CD4-positive, alpha-beta T cell (primary cell): ENCODE measurements around the gene ATP2B3. TPM values are rescaled to one million over a fixed set of nuclear protein-coding genes. Genes with fewer than 3 reads are reported as not detected.

Experiments
- ATAC-seq: fragments of 200-7000 bp; cut with Tn5 transposase; one replicate; pipeline ENCODE4 v1.10.0; 2022; ENCODE audit warnings: mild to moderate bottlenecking; ENCODE audit not compliant: poor library complexity
- CTCF ChIA-PET: fragments of 350-600 bp; sonication (Branson Sonifier 250); formaldehyde crosslinking; loops from one replicate; lab custom pipeline; 2021; ENCODE audit warnings: antibody characterized with exemption, inconsistent platforms; lab: Charles Lee
- POLR2A ChIA-PET: fragments of 350-600 bp; sonication (Branson Sonifier 250); formaldehyde crosslinking; loops from one replicate; lab custom pipeline; 2021; ENCODE audit warnings: antibody characterized with exemption, inconsistent platforms; lab: Charles Lee
- DNase-seq, 14 experiments: peaks; one replicate each; pipeline ENCODE4 v3.0.0-alpha.2; 2013 to 2020; ENCODE audit warnings: mixed read lengths in 2 of 14
- H3K27ac ChIP-seq, 2 donors: one replicate each; pipeline versions ENCODE4 v1.5.1 to v1.7.0; 2013; ENCODE audit warnings: low read length in 2 of 2, low read depth in 1 of 2, mild to moderate bottlenecking in 1 of 2
- H3K27me3 ChIP-seq, 2 experiments: 1 replicate in 1 of 2; 2 replicates in 1 of 2; pipeline versions ENCODE4 v1.6.1 to v1.7.0; 2013; ENCODE audit warnings: low read length in 2 of 2, control low read depth in 1 of 2, mild to moderate bottlenecking in 1 of 2, moderate library complexity in 1 of 2; ENCODE audit not compliant: insufficient read depth in 2 of 2, control insufficient read depth in 1 of 2
- H3K36me3 ChIP-seq: one replicate; pipeline ENCODE4 v1.6.1; 2013; ENCODE audit warnings: low read length, control low read depth; ENCODE audit not compliant: insufficient read depth
- H3K4me1 ChIP-seq: one replicate; pipeline ENCODE4 v1.6.1; 2013; ENCODE audit warnings: low read length, control low read depth; ENCODE audit not compliant: insufficient read depth
- H3K4me3 ChIP-seq: one replicate; pipeline ENCODE4 v1.5.1; 2013; ENCODE audit warnings: mild to moderate bottlenecking, low read length, moderate library complexity
- H3K9me3 ChIP-seq, 2 experiments: 1 replicate in 1 of 2; 2 replicates in 1 of 2; pipeline versions ENCODE4 v1.6.1 to v1.7.0; 2013; ENCODE audit warnings: low read length in 2 of 2, mild to moderate bottlenecking in 2 of 2, control low read depth in 1 of 2, moderate library complexity in 1 of 2; ENCODE audit not compliant: control insufficient read depth in 1 of 2, insufficient read depth in 1 of 2
- H3K27ac Mint-ChIP-seq: one replicate; pipeline ENCODE4 v1.8.0; 2020; ENCODE audit warnings: mixed read lengths
- H3K27me3 Mint-ChIP-seq: one replicate; pipeline ENCODE4 v1.8.0; 2021; ENCODE audit warnings: mixed read lengths
- H3K36me3 Mint-ChIP-seq: one replicate; pipeline ENCODE4 v1.8.0; 2021; ENCODE audit warnings: low read depth, mixed read lengths
- H3K4me1 Mint-ChIP-seq: one replicate; pipeline ENCODE4 v1.8.0; 2021; ENCODE audit warnings: low read depth, mixed read lengths
- H3K4me3 Mint-ChIP-seq: one replicate; pipeline ENCODE4 v1.8.0; 2020; ENCODE audit warnings: mild to moderate bottlenecking, mixed read lengths
- H3K9me3 Mint-ChIP-seq: one replicate; pipeline ENCODE4 v1.8.0; 2020; ENCODE audit warnings: mixed read lengths
- intact Hi-C, 2 experiments: fragments of 100-400 bp; cut with DNase I in 1 of 2; cut with micrococcal nuclease in 1 of 2; formaldehyde crosslinking; loops; one replicate each; pipeline versions ENCODE4 v1.15.1 to v1.9.0; 2023 to 2025; cut with DNase I, micrococcal nuclease
- total RNA-seq, 174 experiments: library from RNA in 2 of 174; stranded (reverse) in 2 of 174; gene quantifications; one replicate each; pipeline ENCODE4 v1.2.3 and lab custom pipeline; 2021 to 2026
- TF ChIP-seq, protein P1 (sequence below): fragments of 200-600 bp; IDR thresholded peaks from one replicate; pipeline ENCODE4 v1.8.0; 2022; ENCODE audit warnings: antibody characterized with exemption, mild to moderate bottlenecking

Gene ATP2B3
- total RNA-seq, 2 experiments from 2014 or later: not detected

DNA sequence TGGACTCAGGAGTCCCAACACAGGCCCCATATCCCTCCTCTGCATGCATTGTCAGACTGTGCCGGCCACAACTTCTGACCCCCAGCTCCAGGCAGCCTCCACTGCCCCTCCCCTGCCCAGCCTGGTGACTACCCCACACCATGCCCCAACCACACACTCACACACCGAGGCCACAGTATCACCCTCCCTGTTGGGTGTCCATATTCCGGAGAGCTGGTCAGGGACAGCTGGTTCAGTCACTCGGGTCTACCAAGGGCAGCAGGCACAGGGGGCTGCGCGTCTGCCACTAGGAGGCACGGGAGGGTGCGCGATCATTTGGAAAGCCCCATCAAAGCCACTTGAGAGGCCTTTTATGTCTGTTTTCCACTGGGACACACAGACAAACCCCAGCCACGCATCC is 55.2 kb downstream of the ATP2B3 start:
- no peaks in the 10 kb centered on the region for H3K4me1 ChIP-seq
- POLR2A ChIA-PET: no interaction called here
- H3K36me3 ChIP-seq: no peaks in the 10 kb centered on the region
- H3K4me3 ChIP-seq: no peak overlapping the region
- Mint-ChIP-seq H3K27me3 (no peaks in the 10 kb centered on the region), H3K36me3 (no peaks in the 10 kb centered on the region), H3K4me1 (peaks cover 4% of the 10 kb centered on the region), H3K4me3 (no peak overlapping the region), H3K9me3 (no peaks in the 10 kb centered on the region), H3K27ac (no peak overlapping the region)
- no peaks in the 10 kb centered on the region for H3K27me3 ChIP-seq
- no peaks in the 10 kb centered on the region for H3K9me3 ChIP-seq
- DNase-seq (no peak), ATAC-seq (no peak)
- no peak overlapping the region for H3K27ac ChIP-seq
- intact Hi-C loops: loop anchor here in 1 of 2 experiments (5.0 kb wide), 1 partner anchor 55 kb away; no protein-coding TSS in a partner anchor
- CTCF ChIA-PET: no interaction called here
- TF ChIP-seq, protein P1, sequence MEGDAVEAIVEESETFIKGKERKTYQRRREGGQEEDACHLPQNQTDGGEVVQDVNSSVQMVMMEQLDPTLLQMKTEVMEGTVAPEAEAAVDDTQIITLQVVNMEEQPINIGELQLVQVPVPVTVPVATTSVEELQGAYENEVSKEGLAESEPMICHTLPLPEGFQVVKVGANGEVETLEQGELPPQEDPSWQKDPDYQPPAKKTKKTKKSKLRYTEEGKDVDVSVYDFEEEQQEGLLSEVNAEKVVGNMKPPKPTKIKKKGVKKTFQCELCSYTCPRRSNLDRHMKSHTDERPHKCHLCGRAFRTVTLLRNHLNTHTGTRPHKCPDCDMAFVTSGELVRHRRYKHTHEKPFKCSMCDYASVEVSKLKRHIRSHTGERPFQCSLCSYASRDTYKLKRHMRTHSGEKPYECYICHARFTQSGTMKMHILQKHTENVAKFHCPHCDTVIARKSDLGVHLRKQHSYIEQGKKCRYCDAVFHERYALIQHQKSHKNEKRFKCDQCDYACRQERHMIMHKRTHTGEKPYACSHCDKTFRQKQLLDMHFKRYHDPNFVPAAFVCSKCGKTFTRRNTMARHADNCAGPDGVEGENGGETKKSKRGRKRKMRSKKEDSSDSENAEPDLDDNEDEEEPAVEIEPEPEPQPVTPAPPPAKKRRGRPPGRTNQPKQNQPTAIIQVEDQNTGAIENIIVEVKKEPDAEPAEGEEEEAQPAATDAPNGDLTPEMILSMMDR: no peak

- Histone ChIP-seq H3K4me3 (no peak overlapping the region), H3K27me3 (no peaks in the 10 kb centered on the region), H3K27ac (no peak overlapping the region), H3K9me3 (no peaks in the 10 kb centered on the region), H3K4me1 (no peaks in the 10 kb centered on the region), H3K36me3 (no peaks in the 10 kb centered on the region)
- intact Hi-C loops: loop anchor here in 1 of 2 experiments (5.0 kb wide), 1 partner anchor 53 kb away; no protein-coding TSS in a partner anchor
- ATAC-seq (no peak), DNase-seq (peak in 1 of 14 experiments; percentile 17)
- TF ChIP-seq, protein P1: no peak
- H3K4me1 Mint-ChIP-seq: peaks cover 4% of the 10 kb centered on the region
- ChIA-PET CTCF (no interaction called here), POLR2A (no interaction called here)
- no peaks in the 10 kb centered on the region for H3K27me3 Mint-ChIP-seq
- H3K9me3 Mint-ChIP-seq: no peaks in the 10 kb centered on the region
- no peak overlapping the region for H3K4me3 Mint-ChIP-seq
- no peaks in the 10 kb centered on the region for H3K36me3 Mint-ChIP-seq
- H3K27ac Mint-ChIP-seq: no peak overlapping the region
Observed at GRCh38 chrX:153573984-153574383, 56.5 kb downstream of the ATP2B3 start.

DNA sequence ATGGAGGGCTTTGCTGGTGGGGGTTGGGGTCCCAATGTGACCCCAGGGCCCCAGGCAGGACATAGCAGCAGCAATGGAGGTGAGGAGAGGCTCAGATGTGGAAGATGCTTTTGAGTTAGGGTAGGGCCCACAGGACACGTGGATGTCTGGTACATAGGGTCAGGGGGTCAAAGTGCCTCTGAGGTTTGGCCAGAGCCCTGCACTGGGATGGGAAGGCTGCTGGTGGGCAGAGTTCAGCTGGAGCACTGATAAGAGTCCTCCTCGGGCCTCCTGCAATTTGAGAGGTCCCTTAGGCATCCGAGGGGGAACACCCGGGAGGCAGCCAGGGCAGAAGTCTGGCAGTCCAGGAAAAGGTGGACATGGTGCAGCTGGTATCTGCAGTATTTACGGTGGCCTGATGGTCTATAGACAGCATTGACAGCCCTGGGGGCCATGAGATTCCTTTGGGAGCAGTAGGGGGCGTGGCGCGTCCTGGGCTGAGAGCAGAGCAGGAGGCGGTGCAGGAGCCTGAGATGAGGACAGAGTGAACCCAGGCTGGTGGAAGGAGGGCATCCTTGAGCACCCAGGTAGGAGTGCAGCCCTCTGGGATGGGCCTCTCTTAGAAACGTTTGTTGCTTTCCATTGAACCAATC is 58.9 kb downstream of the ATP2B3 start:
- H3K36me3 Mint-ChIP-seq: no peaks in the 10 kb centered on the region
- H3K4me1 ChIP-seq: peaks cover 5% of the 10 kb centered on the region
- TF ChIP-seq, protein P1: no peak
- H3K27ac Mint-ChIP-seq: no peak overlapping the region
- no peaks in the 10 kb centered on the region for H3K36me3 ChIP-seq
- H3K27ac ChIP-seq: no peak overlapping the region
- H3K4me3 ChIP-seq: no peak overlapping the region
- ChIA-PET POLR2A (no interaction called here), CTCF (no interaction called here)
- H3K27me3 ChIP-seq: no peaks in the 10 kb centered on the region
- peaks cover 10% of the 10 kb centered on the region for H3K4me1 Mint-ChIP-seq
- no peaks in the 10 kb centered on the region for H3K27me3 Mint-ChIP-seq
- intact Hi-C loops: no loop called here
- H3K9me3 Mint-ChIP-seq: no peaks in the 10 kb centered on the region
- no peaks in the 10 kb centered on the region for H3K9me3 ChIP-seq
- DNase-seq (no peak), ATAC-seq (no peak)
- H3K4me3 Mint-ChIP-seq: no peak overlapping the region
